Esophagus squamous epithelium (tissue), 4 donors: ENCODE data around the gene ZRANB3.

Experiments used
- POLR2A ChIP-seq, 4 donors: fragments of 450-650 bp; IDR thresholded peaks; one replicate each; pipeline ENCODE4 v1.6.1; 2017; ENCODE audit warnings: antibody characterized with exemption in 4 of 4, mild to moderate bottlenecking in 4 of 4, moderate library complexity in 3 of 4
- TF ChIP-seq, protein P1 (sequence below), 6 experiments: fragments of 450-650 bp in 4 of 6; fragments of 200-600 bp in 2 of 6; sonication (generic) in 2 of 6; IDR thresholded peaks; one replicate each; pipeline ENCODE4 v1.5.1; 2016 to 2019; ENCODE audit warnings: antibody characterized with exemption in 6 of 6, mild to moderate bottlenecking in 4 of 6, moderate library complexity in 4 of 6

DNA sequence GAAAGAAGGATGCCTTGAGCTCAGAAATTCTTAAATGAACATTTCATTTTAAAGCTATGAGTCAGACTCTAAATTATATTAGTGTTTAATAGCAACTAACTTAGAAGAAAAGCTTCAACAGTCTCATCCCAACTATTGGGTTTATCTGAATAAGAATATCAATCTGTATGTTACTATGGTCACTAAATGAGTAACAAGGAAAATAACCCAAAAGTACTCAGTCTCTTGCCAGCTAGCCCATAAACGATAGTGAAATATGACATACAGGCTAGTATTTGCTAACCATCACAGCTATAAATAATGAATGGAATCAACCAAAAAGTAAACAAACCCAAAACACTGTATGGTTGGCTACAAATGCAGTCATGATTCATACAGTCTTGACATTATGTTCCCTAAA lies 304.1 kb downstream of the ZRANB3 start:
- TF ChIP-seq, protein P1, sequence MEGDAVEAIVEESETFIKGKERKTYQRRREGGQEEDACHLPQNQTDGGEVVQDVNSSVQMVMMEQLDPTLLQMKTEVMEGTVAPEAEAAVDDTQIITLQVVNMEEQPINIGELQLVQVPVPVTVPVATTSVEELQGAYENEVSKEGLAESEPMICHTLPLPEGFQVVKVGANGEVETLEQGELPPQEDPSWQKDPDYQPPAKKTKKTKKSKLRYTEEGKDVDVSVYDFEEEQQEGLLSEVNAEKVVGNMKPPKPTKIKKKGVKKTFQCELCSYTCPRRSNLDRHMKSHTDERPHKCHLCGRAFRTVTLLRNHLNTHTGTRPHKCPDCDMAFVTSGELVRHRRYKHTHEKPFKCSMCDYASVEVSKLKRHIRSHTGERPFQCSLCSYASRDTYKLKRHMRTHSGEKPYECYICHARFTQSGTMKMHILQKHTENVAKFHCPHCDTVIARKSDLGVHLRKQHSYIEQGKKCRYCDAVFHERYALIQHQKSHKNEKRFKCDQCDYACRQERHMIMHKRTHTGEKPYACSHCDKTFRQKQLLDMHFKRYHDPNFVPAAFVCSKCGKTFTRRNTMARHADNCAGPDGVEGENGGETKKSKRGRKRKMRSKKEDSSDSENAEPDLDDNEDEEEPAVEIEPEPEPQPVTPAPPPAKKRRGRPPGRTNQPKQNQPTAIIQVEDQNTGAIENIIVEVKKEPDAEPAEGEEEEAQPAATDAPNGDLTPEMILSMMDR (IDR thresholded peaks at IDR 0.05) = no peak
- TF ChIP-seq POLR2A (IDR thresholded peaks at IDR 0.05) = no peak
